ENCODE measurements around the gene RNASET2.

Gene RNASET2, protein sequence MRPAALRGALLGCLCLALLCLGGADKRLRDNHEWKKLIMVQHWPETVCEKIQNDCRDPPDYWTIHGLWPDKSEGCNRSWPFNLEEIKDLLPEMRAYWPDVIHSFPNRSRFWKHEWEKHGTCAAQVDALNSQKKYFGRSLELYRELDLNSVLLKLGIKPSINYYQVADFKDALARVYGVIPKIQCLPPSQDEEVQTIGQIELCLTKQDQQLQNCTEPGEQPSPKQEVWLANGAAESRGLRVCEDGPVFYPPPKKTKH

DNA sequence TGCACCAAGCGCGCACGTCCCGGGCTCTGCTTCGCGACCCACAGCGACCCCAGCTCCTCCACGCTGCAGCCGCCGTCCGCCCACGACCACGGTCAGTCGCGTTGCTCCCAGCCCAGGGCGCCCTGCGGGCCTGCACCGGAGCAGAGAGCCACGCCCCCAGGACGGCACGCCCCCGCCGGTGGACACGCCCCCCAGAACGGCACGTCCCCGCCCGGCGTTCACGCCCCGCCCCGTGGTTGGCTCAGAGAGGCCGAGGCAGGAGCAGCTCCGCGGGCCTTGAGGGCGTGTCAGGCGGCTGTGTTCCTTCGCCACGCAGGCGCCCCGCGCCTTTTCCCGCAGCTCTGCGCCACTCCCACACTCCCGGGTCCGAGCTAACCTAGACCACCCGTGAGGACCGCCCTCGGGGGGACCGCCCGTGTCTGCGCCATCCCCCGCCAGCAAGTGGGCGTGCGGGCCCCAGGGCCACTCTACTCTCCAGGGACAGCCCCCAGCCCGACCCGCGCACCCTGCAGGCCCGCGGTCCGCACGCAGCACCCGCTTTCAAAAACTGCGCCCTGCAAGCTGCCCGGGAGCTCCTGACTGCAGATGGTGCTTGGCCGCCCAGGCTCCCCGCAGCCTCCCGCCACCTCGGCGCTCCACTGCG lies at the start of gene RNASET2:
Gene RNASET2, minus strand, starts transcription at position 107 of the 643 bp plus-strand sequence. CDS start 368 bp downstream, outside the sequence.
- DNase-seq (ENCODE audit: low read depth, low spot score) = peak; percentile 89

DNA sequence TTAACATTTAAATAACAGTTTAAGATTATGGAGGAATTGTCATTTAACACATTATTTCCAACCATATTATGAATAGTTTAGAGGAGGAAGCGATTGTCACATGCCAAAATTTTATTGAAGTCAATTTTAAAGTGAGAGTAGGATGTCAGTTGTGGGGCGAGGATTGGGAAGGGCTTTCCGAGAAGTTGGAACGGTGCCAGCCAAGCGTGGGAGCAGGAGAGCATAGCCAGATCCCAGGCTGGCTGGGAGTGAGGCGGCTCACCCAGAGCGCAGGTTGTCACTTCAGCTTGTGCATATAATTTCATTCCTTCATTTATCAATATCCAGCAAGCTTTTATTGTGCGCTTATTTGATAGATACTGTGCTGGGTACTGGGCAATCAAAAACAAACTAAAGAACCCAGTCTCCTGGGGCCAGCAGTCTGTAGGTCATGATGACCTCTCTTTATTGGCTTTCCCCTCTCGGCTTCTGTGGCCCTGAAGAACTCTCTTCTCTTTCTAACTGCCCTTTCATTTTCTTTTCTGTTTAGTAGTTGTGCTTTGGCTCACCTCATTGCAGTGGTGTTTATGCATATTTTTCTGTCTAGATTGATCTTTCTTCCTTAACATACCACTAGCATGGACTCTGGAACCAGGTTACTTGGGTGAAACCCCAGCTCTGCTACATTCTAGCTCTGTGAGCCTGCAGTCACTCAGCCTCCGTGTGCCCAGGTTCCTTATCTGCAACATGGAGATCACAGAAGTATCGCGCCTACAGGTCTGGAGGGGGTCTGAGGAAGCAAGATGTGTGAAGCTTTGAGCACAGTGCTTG lies 49.2 kb upstream of the RNASET2 start:
- no peak for DNase-seq (ENCODE audit: low read depth, low spot score)

DNA sequence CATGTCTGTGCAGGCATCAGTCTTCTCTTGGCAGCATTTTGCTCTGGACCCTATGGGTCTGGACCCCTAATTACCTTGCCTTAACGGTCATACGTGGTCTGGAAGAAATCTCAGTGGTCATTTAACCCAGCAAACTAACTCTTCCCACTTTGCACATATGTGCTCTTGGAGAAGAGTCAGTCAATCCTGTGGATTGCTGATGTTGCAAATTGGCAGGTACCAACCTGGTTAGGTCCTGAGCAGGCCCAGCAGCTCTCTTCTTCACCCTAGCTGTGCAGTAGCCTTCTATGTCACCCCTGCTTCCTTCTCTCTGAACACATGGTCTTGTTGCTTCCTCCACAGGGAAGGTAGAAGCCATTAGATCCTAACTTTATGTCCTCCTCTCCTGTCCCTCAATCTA lies 44.4 kb upstream of the RNASET2 start:
- no peak for DNase-seq (ENCODE audit: low read depth, low spot score)

DNA sequence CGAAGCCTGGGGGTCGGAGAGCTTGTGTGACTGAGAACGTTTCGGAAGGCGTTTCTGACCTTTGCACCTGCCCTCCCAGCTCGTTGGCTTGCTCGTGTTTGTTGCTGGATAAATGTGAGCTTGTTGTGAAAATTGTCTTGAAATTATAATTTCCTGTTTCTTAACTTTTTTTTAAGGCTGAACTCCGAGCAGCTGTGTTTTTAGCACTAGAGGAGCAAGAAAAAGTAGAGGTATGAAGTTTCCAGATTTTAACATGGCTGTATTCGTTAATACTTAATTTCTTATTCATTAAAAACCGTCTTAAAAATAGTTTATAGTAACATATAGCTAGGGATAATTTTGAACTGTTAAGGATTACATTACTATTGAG lies 43.5 kb upstream of the RNASET2 start:
- no peak for DNase-seq (ENCODE audit: low read depth, low spot score)

DNA sequence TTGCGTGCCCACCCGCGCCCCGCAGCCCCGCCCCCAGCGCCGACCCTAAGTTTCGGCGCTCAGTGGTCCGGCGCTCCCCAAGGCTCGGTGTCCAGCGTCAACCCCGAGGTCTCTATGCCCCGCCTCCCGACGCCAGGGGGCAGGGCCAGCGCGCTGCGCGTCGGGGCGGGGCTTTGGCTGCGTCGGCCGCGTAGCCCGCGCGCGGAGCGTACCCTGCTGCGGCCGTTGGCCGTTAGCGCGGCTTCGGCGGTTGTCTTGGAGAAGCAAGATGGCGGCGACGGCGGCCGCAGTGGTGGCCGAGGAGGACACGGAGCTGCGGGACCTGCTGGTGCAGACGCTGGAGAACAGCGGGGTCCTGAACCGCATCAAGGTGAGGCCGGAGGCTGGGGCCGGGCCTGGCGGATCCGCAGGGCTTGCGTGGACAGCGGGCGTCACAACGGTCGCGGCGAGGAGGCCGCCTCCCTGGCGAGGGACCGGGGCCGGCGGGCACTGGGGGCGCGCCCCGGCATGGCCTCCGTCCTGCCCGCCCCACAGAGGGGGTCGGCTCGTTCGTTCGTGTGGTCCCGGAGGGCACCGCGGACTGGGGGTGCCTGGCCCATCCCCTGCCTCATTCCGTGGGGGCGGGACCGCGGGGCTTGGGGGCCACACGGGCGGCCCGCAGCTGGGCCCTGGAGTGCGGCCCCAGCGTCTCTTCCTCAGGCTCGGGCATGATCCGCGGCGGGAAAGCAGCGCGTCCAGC lies 43.0 kb upstream of the RNASET2 start, which contains the start of gene CEP43:
Gene CEP43, plus strand, starts transcription at position 253 of the 739 bp plus-strand sequence. Its CDS starts 16 bp downstream, at position 269.
- DNase-seq (ENCODE audit: low read depth, low spot score) = peak; percentile 97

DNA sequence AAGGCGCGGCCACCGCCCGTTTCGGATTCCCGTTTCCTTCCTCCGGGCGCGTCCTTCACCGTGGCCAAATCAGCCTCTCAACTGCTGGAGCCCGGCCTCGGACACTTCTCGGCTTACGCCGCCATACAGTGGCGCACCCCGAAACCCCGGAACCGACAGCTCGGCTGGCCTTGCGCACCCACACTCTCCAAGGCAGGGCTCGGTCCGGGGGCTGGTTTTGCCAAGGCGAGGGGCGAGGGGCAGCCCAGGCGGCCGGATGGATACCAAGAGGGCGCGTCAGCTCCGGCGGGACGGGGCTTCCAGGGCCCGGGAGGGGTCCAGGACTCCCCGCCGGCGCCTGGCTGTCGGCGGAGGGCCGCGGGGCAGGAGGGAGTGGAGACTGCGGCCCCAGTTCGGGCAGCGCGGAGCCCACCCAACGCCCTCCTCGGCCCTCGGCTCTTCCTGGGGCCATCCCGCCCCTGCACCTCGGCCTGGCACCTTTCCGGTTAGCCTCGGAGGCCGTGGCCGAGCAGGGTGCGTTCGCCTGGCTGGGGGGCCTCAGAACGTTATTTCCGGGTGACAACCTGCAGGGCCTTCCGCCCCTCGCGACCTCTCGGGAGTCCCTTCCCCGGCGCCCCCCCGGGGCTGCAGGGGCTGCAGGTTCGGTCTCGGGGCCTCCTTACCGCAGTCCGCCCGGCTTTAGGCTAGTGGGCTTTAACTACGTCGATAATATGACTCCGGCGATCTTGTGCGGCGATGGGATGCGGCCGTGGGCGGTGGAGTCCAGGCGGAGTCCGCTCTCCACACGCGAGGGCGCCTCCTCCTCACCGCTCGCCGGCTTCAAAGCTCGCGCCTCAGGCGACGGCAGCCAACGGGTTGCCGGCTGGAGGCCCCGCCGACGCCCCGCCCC lies 42.1 kb upstream of the RNASET2 start:
- DNase-seq (ENCODE audit: low read depth, low spot score) = no peak

DNA sequence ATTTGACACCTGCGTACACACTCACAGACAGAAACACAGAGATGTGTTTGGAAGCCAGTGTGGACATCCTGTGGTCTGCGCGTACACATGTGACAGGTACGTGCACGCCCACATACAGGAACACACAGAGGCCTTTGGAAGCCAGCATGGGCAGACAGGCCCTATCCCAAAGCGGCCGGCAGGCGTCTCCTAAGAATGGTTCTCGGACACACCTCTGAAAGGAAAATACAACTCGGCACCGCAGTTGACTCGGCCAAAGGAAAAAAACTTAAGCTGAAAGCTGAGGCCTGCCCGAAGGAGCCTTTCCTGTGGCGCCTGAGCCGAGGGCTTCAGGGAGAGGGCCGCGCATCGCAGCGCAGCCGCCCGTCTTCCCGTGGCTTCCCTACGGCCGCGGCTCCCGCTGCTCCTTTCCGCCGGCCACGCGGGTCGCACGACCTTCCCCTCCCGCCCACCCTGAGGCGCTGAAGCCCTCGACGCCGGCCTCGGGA lies 41.5 kb upstream of the RNASET2 start:
- peak; percentile 87 for DNase-seq (ENCODE audit: low read depth, low spot score)

DNA sequence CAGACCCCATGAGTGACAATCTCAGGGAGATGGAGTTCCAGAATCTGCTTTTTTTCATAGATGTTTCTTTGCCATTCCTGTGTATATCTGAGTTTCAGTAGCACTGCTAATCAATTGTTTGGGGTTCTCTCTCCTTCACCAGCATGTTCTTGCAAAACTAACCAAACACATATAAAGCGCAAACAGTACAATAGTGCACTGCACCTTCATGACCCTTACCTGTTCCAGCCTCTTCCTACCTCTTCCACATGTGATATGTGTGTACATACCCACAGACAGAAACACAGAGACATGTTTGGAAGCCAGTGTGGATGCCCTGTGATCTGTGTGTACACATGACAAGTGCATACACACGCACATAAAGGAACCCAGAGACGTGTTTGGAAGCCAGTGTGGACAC lies 41.0 kb upstream of the RNASET2 start:
- no peak for DNase-seq (ENCODE audit: low read depth, low spot score)

DNA sequence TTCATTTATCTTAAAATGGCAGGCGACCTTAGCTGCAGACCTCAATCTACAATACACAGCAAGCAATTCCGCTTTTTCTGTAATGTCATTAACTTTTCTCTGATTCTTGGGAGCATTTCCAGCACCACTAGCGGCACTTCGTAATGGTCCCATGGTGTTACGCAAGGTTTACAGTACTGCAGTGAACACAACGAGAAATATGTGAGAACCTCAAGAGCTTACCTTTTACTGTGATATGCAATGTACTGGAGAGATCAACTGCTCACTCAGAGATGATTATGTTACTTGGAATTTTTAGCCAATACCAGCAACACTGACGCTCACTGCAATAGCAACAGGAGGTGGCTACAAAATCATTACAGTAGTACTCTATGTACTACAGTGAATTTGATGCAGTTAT lies 40.1 kb upstream of the RNASET2 start:
- no peak for DNase-seq (ENCODE audit: low read depth, low spot score)

DNA sequence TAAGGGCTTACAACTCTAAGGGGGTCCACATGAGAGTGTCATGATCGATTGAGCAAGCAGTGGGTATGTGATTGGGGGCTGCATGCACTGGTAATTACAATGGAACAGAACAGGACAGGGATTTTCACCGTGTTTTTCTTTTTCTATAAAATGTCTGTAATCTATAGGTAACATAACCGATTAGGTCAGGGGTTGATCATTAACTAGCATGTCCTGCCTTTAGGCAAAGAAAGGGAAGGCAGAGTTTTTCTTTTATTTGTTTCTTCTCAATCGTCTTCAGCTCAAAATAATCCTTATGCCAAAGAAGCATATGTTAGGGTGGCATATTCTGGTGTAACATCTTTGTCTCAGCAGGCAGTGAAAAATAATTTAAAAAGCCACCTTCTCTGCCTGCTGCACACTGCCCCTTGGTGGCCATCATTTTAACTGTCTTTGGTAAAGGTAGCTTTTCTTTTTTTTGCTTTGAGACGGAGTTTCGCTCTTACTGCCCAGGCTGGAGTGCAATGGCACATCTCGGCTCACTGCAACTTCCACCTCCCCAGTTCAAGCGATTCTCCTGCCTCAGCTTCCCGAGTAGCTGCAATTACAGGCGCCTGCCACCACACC lies 33.2 kb upstream of the RNASET2 start:
- peak; percentile 58 for DNase-seq (ENCODE audit: low read depth, low spot score)

DNA sequence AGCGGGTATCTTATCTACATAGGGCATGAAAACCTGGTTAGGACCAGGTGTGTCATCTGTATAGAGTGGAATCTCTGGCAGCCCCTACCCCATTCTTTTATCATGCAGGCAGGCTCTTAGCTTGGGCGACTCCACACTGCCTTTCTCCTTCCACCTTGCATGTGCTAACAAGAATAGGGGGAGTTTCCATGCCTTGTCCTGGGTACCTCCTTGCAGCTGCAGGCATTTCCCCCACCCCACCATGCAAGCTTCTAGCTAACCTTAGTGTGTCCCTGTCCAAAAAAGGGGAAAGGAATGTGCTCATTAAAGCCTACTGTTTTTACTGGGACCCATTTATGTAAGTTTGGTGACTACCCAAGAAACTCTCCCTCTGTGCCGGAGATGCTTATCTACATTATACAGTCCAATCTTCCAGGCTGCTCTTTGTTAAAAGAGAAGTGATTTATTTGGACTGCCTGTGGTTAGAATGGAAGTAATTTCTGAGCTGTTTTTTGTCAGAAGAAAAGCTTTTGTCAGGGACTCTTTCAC lies 32.4 kb upstream of the RNASET2 start:
- peak; percentile 21 for DNase-seq (ENCODE audit: low read depth, low spot score)

DNA sequence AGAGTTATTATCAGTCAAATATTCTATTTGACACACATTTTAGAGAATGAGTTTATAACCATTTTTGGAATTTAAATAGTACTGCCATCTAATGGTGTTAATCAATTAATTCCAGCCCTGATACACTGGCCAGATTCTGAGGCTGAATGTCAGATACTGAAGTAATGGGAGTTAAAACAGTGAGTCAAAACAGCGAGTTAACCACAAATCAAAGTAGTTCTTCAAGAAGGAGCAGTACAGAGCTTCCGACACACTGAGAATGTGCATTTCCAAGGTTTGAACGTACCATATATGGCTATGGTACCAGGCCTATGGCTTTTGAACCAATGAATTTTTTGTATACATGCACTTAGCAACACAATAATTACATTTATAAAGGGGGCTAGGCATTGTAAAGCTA lies 31.6 kb upstream of the RNASET2 start:
- no peak for DNase-seq (ENCODE audit: low read depth, low spot score)

DNA sequence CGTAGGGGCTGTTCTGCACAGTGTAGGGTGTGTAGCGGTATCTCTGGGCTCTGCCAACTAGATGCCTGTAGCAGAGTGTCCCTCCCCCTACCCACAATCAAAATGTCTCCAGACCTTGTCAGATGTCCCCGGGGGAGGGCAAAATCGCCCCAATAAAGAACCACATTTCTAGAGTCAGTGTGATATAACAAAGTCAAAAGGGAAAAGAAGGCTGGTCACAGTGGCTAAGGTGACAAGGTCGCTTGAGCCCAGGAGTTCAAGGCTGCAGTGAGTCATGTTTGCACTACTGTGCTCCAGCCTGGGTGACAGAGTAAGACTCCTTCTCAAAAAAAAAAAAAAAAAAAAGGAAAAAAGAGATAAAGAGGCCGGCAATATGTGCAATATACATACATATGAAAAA lies 31.1 kb upstream of the RNASET2 start:
- no peak for DNase-seq (ENCODE audit: low read depth, low spot score)

DNA sequence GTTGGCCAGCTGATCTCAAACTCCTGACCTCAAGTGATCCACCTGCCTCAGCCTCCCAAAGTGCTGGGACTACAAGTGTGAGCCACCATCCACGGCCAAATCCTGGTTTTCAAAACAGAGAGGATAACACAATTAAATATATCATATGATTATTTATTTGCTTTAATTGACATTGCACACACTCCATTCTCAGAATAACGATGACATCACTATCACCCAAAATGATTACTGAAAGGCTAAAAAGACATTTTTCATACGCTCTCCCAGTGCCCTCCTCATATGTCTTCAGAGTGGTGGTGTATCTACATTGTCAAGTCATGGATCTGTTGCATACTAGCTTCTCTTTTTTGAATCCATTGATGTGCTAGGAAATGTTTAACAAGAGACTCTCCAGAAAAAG lies 24.4 kb upstream of the RNASET2 start:
- DNase-seq (ENCODE audit: low read depth, low spot score) = no peak

DNA sequence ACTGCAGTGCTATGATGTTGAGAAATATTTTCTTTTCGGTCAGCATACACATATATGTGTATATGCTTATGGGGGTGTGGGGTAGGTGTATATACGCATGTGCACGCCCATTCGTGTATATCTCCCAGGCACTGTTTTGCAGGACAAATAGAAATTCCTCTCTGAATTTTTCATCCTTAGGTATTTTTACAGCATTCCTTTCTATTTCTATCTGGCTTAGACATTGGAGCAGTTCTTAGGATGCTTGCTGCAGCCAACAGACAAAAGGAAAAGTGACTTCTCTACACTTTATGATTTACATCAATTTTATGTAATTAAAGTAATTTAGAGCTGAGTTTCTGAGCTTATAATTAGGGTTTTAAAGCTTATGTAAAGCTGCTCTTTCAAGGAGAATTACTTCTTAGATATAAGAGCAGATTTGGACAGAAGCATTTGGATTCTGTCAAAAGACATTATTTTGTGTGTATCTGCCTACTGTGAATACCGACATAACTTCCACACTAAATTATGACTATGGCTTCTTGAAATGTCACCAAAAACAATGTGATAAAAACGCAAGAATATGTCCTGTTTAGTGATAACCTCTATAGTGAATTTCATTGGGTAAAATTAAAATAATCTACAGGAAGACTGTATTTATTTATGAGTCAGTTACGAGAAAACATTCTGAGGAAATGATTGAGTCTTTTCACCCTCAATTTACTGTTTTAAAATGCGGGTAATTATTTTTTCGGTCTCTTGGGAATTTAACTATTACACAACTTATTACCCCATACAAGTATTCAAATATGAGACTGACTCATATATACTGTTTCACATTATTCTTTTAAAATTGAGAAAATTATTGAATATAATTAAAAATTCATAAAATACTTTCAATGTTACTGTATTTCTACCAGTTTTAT lies 21.5 kb upstream of the RNASET2 start:
- DNase-seq (ENCODE audit: low read depth, low spot score) = no peak

DNA sequence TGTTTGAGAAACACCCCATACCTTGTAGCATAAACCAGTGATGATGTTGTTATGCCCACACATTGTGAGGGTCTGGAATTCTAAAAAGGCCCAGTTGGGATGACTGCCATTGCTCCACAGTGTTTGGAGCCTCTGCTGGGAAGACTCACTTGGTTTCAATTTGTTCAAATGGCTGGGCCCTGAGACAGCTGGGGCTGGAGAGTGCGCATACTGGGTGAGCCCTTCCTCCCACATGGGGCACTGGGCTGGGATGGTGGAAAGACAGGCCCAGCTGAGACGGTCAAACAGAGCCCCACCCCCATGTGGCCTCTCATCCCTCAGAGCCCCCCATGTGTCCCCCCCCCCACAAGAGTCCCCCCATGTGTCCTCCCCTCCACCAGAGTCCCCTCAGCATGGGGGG lies 20.3 kb upstream of the RNASET2 start:
- no peak for DNase-seq (ENCODE audit: low read depth, low spot score)

DNA sequence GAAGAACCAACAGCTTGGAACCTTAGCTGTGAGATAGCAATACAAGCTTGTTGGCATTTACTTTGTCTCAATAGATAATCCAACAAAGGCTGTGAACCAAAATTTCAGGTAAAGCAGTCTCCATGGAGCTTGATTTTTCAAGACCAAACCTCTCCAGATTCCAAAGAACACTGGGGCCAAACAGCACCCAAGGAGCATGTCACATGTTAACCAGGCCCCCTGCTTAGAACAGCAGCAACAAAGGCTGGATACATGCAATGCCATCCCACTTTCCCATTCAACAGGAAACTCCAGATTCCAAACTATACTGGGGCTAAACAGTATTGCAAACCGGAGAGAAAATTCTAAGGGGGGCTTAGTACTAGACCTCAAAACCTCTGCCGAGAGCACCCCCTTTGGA lies 15.8 kb upstream of the RNASET2 start:
- DNase-seq (ENCODE audit: low read depth, low spot score) = peak; percentile 20

DNA sequence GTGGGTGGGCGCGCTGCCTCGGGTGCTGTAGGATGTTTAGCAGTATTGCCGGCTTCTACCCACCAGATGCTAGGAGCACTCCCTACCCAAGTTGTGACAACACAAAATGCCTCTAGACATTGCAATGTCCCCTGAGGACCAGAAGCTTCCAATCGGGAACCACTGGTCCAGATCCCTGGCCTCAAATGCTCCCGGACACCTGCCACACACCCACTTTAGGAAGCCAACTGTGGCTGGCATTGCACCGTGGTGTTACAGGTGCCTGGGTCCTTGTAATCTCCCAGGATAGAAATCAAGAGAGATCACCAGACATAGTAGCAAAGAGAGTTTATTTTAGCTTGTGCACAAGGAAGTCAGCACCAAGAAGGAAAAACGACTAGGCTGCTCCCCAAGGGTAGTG lies 14.9 kb upstream of the RNASET2 start:
- no peak for DNase-seq (ENCODE audit: low read depth, low spot score)

DNA sequence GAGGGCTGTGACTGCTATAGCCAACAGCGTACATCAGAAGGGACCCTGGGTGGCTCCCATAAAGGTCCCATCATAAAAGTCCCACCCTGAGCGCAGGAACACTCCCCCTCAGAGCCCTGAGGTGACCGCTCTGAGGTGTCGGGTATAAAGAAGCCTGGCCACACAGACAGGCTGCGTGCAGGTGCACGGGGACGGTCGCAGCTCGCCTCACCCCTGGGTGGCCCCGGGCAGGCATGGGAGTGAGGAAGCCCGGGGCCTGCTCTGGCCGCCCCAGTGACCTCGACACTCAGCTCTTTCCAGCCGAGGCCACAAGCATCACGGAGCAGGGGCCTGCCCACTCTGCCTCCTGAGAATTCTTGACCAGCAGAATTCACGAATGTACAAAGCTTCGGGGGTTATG lies 14.4 kb upstream of the RNASET2 start:
- no peak for DNase-seq (ENCODE audit: low read depth, low spot score)

Measured in ELF-1 (cell line).